RWPE2 (cell line): ENCODE measurements around the gene MAGOHB.

Experiments
- ATAC-seq: fragments of 200-7000 bp; cut with Tn5 transposase; 3 replicates; pipeline ENCODE4 v1.9.1; 2021; ENCODE audit warnings: low read depth
- DNase-seq: peaks from one replicate; pipeline ENCODE4 v3.0.0-alpha.2; 2020; ENCODE audit warnings: low spot score
- H3K27ac ChIP-seq: fragments of 450-650 bp; 2 replicates; pipeline ENCODE4 v1.5.1; 2017; ENCODE audit warnings: mild to moderate bottlenecking; ENCODE audit not compliant: poor library complexity, severe bottlenecking
- H3K27me3 ChIP-seq: fragments of 250-450 bp; sonication (Bioruptor Pico); 2 replicates; pipeline ENCODE4 v1.5.1; 2021; ENCODE audit warnings: mild to moderate bottlenecking, moderate library complexity; ENCODE audit not compliant: insufficient read depth, poor library complexity, severe bottlenecking
- H3K36me3 ChIP-seq: fragments of 250-450 bp; sonication (Bioruptor Pico); 2 replicates; pipeline ENCODE4 v1.5.1; 2020; ENCODE audit warnings: low read depth, mild to moderate bottlenecking, moderate library complexity
- H3K4me1 ChIP-seq: fragments of 250-450 bp; sonication (Bioruptor Pico); 2 replicates; pipeline ENCODE4 v1.5.1; 2021; ENCODE audit warnings: mild to moderate bottlenecking, moderate library complexity; ENCODE audit not compliant: insufficient read depth, poor library complexity, severe bottlenecking
- H3K4me3 ChIP-seq: fragments of 250-450 bp; sonication (Bioruptor Pico); 2 replicates; pipeline ENCODE4 v1.5.1; 2021; ENCODE audit warnings: mild to moderate bottlenecking, moderate library complexity; ENCODE audit not compliant: severe bottlenecking
- H3K9me3 ChIP-seq: fragments of 250-450 bp; sonication (Bioruptor Pico); 2 replicates; pipeline ENCODE4 v1.5.1; 2021; ENCODE audit warnings: mild to moderate bottlenecking, moderate library complexity; ENCODE audit not compliant: severe bottlenecking
- CTCF ChIP-seq: fragments of 450-650 bp; IDR thresholded peaks from one replicate; pipeline ENCODE4 v1.5.1; 2017; ENCODE audit warnings: mild to moderate bottlenecking, moderate library complexity; ENCODE audit not compliant: poor library complexity, severe bottlenecking

The MAGOHB gene

GRCh38 chr12:10554228-10554755 lies 59.1 kb downstream of the MAGOHB start:
- no peak overlapping the region for H3K4me3 ChIP-seq
- TF ChIP-seq CTCF, result no peak
- ATAC-seq (no peak), DNase-seq (no peak)
- no peaks in the 10 kb centered on the region for H3K36me3 ChIP-seq
- no peaks in the 10 kb centered on the region for H3K4me1 ChIP-seq
- H3K27me3 ChIP-seq, result no peaks in the 10 kb centered on the region
- H3K9me3 ChIP-seq, result no peaks in the 10 kb centered on the region
- no peak overlapping the region for H3K27ac ChIP-seq
